ENCODE measurements around the gene PLEKHG1.
A peak's percentile ranks its signal among the peaks of the same experiment; 100 is the strongest.

The PLEKHG1 gene

GRCh38 chr6:150599199-150600009, at the start of gene PLEKHG1:
Gene PLEKHG1 (plus strand): TSS chr6:150599885. CDS start chr6:150733682, 133,797 bp downstream.
- DNase-seq (ENCODE audit: low spot score), result peak; percentile 26

GRCh38 chr6:150550244-150550643, 49.4 kb upstream of the PLEKHG1 start:
- DNase-seq (ENCODE audit: low spot score), result no peak

- DNase-seq (ENCODE audit: low spot score), result no peak
Measured at GRCh38 chr6:150557043-150557599, 42.6 kb upstream of the PLEKHG1 start.

- no peak for DNase-seq (ENCODE audit: low spot score)
Measured at GRCh38 chr6:150560004-150560883, 39.4 kb upstream of the PLEKHG1 start.

GRCh38 chr6:150560884-150561219, 38.8 kb upstream of the PLEKHG1 start:
- DNase-seq (ENCODE audit: low spot score), result no peak

- no peak for DNase-seq (ENCODE audit: low spot score)
Measured at GRCh38 chr6:150565945-150566344, 33.7 kb upstream of the PLEKHG1 start.

- no peak for DNase-seq (ENCODE audit: low spot score)
Measured at GRCh38 chr6:150566486-150566885, 33.2 kb upstream of the PLEKHG1 start.

GRCh38 chr6:150567380-150567779, 32.3 kb upstream of the PLEKHG1 start:
- peak; percentile 78 for DNase-seq (ENCODE audit: low spot score)

GRCh38 chr6:150567823-150568383, 31.8 kb upstream of the PLEKHG1 start:
- peak; percentile 66 for DNase-seq (ENCODE audit: low spot score)

GRCh38 chr6:150568560-150568959, 31.1 kb upstream of the PLEKHG1 start:
- DNase-seq (ENCODE audit: low spot score), result no peak

- DNase-seq (ENCODE audit: low spot score), result no peak
Measured at GRCh38 chr6:150569161-150569560, 30.5 kb upstream of the PLEKHG1 start.

- no peak for DNase-seq (ENCODE audit: low spot score)
Measured at GRCh38 chr6:150573041-150573681, 26.5 kb upstream of the PLEKHG1 start.

GRCh38 chr6:150575836-150576235, 23.8 kb upstream of the PLEKHG1 start:
- DNase-seq (ENCODE audit: low spot score), result no peak

- DNase-seq (ENCODE audit: low spot score), result no peak
Measured at GRCh38 chr6:150576651-150577226, 22.9 kb upstream of the PLEKHG1 start.

GRCh38 chr6:150579611-150580010, 20.1 kb upstream of the PLEKHG1 start:
- no peak for DNase-seq (ENCODE audit: low spot score)

GRCh38 chr6:150580489-150580888, 19.2 kb upstream of the PLEKHG1 start:
- DNase-seq (ENCODE audit: low spot score), result no peak

GRCh38 chr6:150584065-150584464, 15.6 kb upstream of the PLEKHG1 start:
- DNase-seq (ENCODE audit: low spot score), result no peak

- no peak for DNase-seq (ENCODE audit: low spot score)
Measured at GRCh38 chr6:150584596-150584995, 15.1 kb upstream of the PLEKHG1 start.

- no peak for DNase-seq (ENCODE audit: low spot score)
Measured at GRCh38 chr6:150586850-150587359, 12.8 kb upstream of the PLEKHG1 start.

GRCh38 chr6:150587637-150588036, 12.0 kb upstream of the PLEKHG1 start:
- DNase-seq (ENCODE audit: low spot score), result no peak

GRCh38 chr6:150588888-150589499, 10.7 kb upstream of the PLEKHG1 start:
- DNase-seq (ENCODE audit: low spot score), result no peak

Measured in COLO829 (cell line).